Endothelial cell (in vitro differentiated cells): ENCODE measurements around the gene CCDC196. TPM values are rescaled to one million over a fixed set of nuclear protein-coding genes. Genes with fewer than 3 reads are reported as not detected.

Source experiments
- DNase-seq: peaks from one replicate; pipeline ENCODE4 v3.0.0; 2021; ENCODE audit warnings: low spot score
- H3K27ac Mint-ChIP-seq: one replicate; pipeline ENCODE4 v1.8.0; 2021; ENCODE audit warnings: mixed read lengths, inconsistent platforms; ENCODE audit not compliant: unreplicated experiment
- H3K27me3 Mint-ChIP-seq: one replicate; pipeline ENCODE4 v1.8.0; 2021; ENCODE audit warnings: mild to moderate bottlenecking, moderate library complexity, mixed read lengths, inconsistent platforms; ENCODE audit not compliant: unreplicated experiment
- H3K36me3 Mint-ChIP-seq: one replicate; pipeline ENCODE4 v1.8.0; 2021; ENCODE audit warnings: mild to moderate bottlenecking, low read depth, mixed read lengths, inconsistent platforms; ENCODE audit not compliant: unreplicated experiment
- H3K4me1 Mint-ChIP-seq: one replicate; pipeline ENCODE4 v1.8.0; 2021; ENCODE audit warnings: mild to moderate bottlenecking, mixed read lengths, inconsistent platforms; ENCODE audit not compliant: unreplicated experiment
- H3K4me3 Mint-ChIP-seq: one replicate; pipeline ENCODE4 v1.8.0; 2021; ENCODE audit warnings: mild to moderate bottlenecking, mixed read lengths, inconsistent platforms; ENCODE audit not compliant: unreplicated experiment
- H3K9me3 Mint-ChIP-seq: one replicate; pipeline ENCODE4 v1.8.0; 2021; ENCODE audit warnings: mixed read lengths, inconsistent platforms; ENCODE audit not compliant: unreplicated experiment
- total RNA-seq: library from RNA; stranded (reverse); fragmentation: NEBNext Ultra II Directional; extraction: Animal tissue kit (Norgen Biotek cat#: 25700); gene quantifications from one replicate; pipeline ENCODE4 v1.2.1, GENCODE V29; 2021; ENCODE audit not compliant: unreplicated experiment
- TF ChIP-seq, protein P1 (sequence below): fragments of 200-600 bp; sonication (generic); IDR thresholded peaks from one replicate; pipeline ENCODE4 v1.5.0; 2021; ENCODE audit warnings: antibody characterized with exemption; ENCODE audit not compliant: unreplicated experiment

The CCDC196 gene
- total RNA-seq, 1 donor from 2014 or later: not detected

DNA sequence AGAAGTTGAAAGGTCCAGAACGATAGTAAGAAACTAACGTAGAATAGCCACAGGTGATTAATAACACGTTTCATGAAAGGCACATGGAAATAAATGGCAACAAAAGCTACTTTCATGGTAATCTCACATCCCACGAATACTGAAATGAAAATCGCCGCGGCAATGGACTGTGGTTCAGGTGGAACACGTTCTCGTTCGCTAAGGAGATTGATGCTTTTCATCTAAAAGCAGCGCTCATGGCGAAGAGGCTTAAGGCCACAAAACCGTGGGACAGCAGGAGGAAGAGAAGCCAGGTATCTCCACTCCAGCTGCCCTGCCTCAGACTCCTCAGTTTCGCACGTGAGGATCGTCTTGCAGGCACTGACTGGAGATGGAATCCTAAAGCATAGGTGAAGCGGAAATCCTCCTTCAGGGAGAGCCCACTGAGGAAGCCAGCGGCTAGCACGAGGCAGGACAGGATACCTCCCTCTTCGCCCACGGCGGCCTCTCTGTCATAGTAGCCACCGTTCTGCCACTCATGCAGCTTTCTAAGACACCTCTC lies 21.1 kb downstream of the CCDC196 start:
- TF ChIP-seq, protein P1, sequence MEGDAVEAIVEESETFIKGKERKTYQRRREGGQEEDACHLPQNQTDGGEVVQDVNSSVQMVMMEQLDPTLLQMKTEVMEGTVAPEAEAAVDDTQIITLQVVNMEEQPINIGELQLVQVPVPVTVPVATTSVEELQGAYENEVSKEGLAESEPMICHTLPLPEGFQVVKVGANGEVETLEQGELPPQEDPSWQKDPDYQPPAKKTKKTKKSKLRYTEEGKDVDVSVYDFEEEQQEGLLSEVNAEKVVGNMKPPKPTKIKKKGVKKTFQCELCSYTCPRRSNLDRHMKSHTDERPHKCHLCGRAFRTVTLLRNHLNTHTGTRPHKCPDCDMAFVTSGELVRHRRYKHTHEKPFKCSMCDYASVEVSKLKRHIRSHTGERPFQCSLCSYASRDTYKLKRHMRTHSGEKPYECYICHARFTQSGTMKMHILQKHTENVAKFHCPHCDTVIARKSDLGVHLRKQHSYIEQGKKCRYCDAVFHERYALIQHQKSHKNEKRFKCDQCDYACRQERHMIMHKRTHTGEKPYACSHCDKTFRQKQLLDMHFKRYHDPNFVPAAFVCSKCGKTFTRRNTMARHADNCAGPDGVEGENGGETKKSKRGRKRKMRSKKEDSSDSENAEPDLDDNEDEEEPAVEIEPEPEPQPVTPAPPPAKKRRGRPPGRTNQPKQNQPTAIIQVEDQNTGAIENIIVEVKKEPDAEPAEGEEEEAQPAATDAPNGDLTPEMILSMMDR: no peak
- peak overlapping the region; percentile 84 for H3K27ac Mint-ChIP-seq
- H3K36me3 Mint-ChIP-seq: no peaks in the 10 kb centered on the region
- no peak for DNase-seq
- H3K4me3 Mint-ChIP-seq: peak overlapping the region; percentile 94
- peaks cover 10% of the 10 kb centered on the region for H3K4me1 Mint-ChIP-seq
- no peaks in the 10 kb centered on the region for H3K9me3 Mint-ChIP-seq
- peaks cover 3% of the 10 kb centered on the region for H3K27me3 Mint-ChIP-seq

DNA sequence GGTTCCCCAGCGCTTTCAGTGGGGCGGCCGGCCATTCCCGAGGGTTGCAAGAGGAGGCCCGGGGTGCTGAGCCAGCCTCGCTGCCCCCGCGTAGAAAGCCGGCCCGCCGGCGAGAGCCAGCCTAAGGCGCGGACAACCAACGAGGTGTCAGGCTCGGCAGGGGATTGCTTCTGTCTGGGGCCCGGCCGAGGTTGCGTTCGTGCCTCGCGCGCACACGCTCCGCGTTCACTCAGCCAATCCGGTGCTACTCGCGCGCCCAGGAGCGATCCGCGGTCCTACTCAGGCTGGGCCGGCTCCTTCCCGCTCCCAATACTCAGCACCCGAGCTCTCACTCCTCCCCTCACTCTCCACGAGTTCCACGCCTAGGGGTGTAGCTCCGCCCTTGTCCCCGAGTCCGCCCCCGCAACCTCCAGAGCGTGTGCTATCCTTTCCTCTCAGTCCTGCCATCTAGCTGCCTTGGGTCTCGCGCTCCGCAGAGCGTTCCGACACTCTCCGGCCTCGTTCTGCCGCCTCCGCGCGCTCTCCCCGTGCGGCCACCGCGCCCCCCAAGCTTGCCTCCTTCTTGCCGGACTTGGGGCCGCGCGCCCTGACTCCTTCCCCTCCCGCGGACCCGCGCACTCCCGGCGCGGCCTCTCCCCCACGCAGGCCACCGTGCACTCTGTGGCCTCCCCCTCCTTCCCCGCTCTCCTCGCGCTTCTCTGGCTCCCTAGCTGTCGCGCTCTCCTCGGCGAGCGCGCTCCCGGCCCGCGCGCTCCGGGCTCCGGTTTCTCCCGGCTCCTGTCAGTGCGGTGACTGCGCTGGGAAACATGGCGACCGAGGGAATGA lies 21.8 kb downstream of the CCDC196 start, which contains the start of gene GPHN:
GPHN (plus strand) TSS at position 426 of the 825 bp plus-strand sequence.
- peaks cover 10% of the 10 kb centered on the region for H3K4me1 Mint-ChIP-seq
- H3K9me3 Mint-ChIP-seq: no peaks in the 10 kb centered on the region
- H3K27me3 Mint-ChIP-seq: peaks cover 3% of the 10 kb centered on the region
- no peaks in the 10 kb centered on the region for H3K36me3 Mint-ChIP-seq
- DNase-seq: peak; percentile 91
- peak within 1 kb of the TSS; percentile 94 for H3K4me3 Mint-ChIP-seq
- peak within 1 kb of the TSS; percentile 84 for H3K27ac Mint-ChIP-seq
- TF ChIP-seq, protein P1: no peak

DNA sequence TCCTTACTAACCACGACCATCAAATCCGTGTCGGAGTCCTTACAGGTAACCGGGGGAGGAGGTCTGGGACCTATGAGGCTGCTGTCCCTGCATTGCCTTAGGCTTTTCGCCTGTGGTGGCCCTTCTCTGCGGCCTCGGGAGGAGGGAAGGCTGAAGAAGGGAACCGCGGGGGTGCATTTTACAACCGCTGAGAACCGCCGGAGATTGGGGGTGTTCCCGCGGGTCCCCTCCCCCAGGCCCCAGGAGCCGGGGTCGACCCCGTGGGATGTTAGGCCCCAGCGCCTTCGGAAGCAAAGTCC lies 22.3 kb downstream of the CCDC196 start:
- no peaks in the 10 kb centered on the region for H3K9me3 Mint-ChIP-seq
- H3K36me3 Mint-ChIP-seq: no peaks in the 10 kb centered on the region
- no peak overlapping the region for H3K27ac Mint-ChIP-seq
- peaks cover 15% of the 10 kb centered on the region for H3K4me1 Mint-ChIP-seq
- no peak for DNase-seq
- peaks cover 3% of the 10 kb centered on the region for H3K27me3 Mint-ChIP-seq
- peak overlapping the region; percentile 94 for H3K4me3 Mint-ChIP-seq
- TF ChIP-seq, protein P1: no peak

DNA sequence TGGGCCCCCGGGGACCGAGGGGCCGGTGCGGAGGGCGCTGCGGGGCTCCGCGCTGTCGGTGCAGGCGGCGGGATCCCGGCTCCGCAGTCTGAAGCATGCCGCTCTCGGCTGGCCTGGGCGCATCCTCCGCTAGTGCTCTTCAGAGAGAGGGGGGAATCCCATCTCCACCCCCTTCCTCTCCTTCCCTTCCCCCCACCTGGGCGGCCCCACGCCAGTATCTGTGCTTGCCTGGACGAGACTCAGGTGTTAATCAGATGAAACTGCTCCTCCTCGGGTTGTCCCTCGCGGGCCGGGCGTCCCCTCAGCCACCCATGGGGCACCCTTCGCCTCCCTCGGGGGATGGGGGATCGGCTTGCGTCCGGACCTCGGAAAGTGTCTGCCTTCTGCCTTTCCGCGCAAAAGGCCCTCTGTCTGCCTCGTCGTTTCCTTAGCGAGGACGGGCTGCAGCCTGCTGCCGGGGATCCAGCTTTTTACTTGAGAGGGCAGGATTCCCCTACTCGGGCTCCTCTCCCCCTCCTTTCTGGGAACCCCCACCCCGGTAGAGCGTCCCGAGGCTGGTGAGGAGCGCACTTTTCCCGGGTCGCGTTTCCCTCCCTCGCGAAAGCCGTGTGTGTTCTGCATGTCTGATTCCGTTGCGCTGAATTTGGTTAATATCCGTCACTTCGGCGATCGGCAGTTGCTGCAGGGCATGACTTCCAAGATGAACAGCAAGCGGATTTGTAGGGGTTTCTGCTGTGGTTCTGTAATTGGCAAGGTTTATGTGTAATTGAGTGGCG lies 22.9 kb downstream of the CCDC196 start:
- Mint-ChIP-seq H3K4me1 (peaks cover 15% of the 10 kb centered on the region), H3K36me3 (no peaks in the 10 kb centered on the region), H3K4me3 (peak overlapping the region; percentile 90), H3K9me3 (no peaks in the 10 kb centered on the region), H3K27me3 (peaks cover 3% of the 10 kb centered on the region), H3K27ac (no peak overlapping the region)
- TF ChIP-seq, protein P1: no peak
- DNase-seq: peak; percentile 33
